ENCODE data around the gene CAMK1.

Gene CAMK1

GRCh38 chr3:9721015-9721699 is 48.6 kb downstream of the CAMK1 start:
- no peak for TF ChIP-seq CTCF (IDR thresholded peaks at IDR 0.05; ENCODE audit: borderline replicate concordance, insufficient read depth, low read depth, low read length)
- no peak overlapping the region for H3K4me3 ChIP-seq (ENCODE audit: low read depth, low read length)

DNA sequence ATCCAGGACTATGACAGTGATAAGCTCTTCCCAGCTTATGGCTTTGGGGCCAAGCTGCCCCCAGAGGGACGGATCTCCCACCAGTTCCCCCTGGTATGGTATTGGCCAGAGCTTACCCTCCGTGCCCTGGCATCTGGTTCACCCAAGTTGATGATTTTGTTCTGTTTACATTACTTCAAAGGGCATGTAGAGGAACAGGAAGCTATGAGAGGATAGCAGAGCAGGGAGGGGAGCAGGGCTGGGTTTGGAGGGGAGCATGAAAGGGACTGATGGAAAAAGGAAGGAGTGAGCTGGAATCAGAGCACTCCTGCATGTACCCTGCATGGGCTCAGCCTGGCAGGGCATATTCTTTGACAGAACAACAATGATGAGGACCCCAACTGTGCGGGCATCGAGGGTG is 51.6 kb downstream of the CAMK1 start:
- H3K4me3 ChIP-seq (ENCODE audit: low read depth, low read length), result no peak overlapping the region
- TF ChIP-seq CTCF (IDR thresholded peaks at IDR 0.05; ENCODE audit: borderline replicate concordance, insufficient read depth, low read depth, low read length), result no peak

GRCh38 chr3:9717563-9717962 is 52.2 kb downstream of the CAMK1 start:
- no peak for TF ChIP-seq CTCF (IDR thresholded peaks at IDR 0.05; ENCODE audit: borderline replicate concordance, insufficient read depth, low read depth, low read length)

DNA sequence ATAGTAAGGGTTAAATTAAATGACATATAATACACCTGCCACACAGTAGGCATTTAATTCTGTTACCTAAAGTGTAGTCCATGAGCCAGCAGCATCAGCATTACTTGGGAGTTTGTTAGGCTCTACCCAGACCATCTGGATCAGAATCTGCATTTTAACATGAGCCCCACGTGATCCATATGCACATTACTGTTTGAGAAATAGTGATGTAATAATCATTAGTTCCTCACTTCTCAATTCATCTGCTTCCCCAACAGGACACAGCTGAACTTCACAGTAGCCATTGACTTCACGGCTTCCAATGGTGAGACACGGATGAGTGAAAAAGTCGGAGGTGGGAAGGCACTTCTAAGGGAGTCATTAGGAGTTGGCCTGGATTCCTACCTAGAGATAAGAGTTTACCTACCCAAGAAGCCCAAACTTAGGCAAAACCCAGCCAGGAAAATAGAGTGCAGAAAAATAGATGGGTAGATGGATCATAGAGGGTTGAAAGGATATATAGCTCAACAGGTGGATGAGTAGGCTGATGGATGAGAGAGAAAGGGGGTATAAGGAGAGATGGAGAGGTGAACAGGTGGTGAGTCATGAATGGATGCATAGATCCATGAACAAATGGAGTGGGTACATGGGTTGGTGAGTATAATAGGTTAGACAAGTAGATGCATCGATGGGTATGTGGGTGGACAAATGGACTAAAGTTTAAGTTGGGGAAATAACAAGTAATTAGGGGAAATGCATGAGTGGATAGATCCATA is 52.8 kb downstream of the CAMK1 start:
- no peak overlapping the region for H3K4me3 ChIP-seq (ENCODE audit: low read depth, low read length)
- TF ChIP-seq CTCF (IDR thresholded peaks at IDR 0.05; ENCODE audit: borderline replicate concordance, insufficient read depth, low read depth, low read length), result no peak

More at GRCh38 chr3:9717563-9717962, 52.2 kb downstream of the CAMK1 start:
- H3K4me3 ChIP-seq (ENCODE audit: low read depth, low read length), result no peak overlapping the region

- no peak overlapping the region for H3K4me3 ChIP-seq (ENCODE audit: low read depth, low read length)
- no peak for TF ChIP-seq CTCF (IDR thresholded peaks at IDR 0.05; ENCODE audit: borderline replicate concordance, insufficient read depth, low read depth, low read length)
Observed at GRCh38 chr3:9715764-9716437, 53.8 kb downstream of the CAMK1 start.

GRCh38 chr3:9715136-9715535 is 54.6 kb downstream of the CAMK1 start:
- no peak overlapping the region for H3K4me3 ChIP-seq (ENCODE audit: low read depth, low read length)
- TF ChIP-seq CTCF (IDR thresholded peaks at IDR 0.05; ENCODE audit: borderline replicate concordance, insufficient read depth, low read depth, low read length), result no peak

Measured in GM12875 (cell line).